Panc1 (cell line): ENCODE measurements around the gene PGA5.
A peak's percentile ranks its signal among the peaks of the same experiment; 100 is the strongest.

ENCODE experiments used
- SIN3A ChIP-seq: IDR thresholded peaks from 2 replicates; pipeline ENCODE4 v1.6.1; 2012; ENCODE audit warnings: low read depth, mild to moderate bottlenecking, low read length, moderate library complexity, borderline replicate concordance; ENCODE audit not compliant: insufficient read depth
- TF ChIP-seq, protein P1 (sequence below): fragments of 450-650 bp; IDR thresholded peaks from 2 replicates; pipeline ENCODE4 v1.5.1; 2017; ENCODE audit warnings: mild to moderate bottlenecking

DNA sequence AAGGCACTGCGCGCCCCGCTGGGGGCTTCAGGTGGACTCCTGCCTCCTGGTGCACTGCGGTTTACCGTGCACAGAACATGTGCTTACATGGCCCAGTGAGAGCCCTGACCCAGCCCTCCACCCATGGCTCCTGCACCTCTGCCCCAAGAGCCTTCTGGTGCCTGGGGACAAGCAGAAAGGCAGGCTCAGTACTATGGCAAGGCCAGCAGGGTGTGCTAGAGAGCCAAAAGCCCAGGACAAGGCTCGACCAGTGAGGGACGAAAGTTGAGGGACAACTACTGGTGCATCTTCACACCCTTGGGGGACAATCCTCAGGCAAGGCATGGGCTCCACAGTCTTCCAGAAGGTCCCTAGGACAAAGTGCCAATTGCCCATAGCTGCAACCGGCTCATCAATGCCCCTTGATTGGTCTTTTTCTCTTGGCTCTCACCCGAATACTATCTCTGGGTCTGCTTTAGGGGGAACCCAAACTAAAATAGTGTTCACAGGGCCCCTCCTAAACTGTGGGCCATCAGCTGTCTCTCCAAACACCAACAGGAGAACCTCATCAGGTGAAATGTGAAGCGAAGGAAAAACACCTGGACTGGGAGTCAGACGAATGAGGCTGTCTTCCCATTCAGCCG is 13.5 kb downstream of the PGA5 start:
- TF ChIP-seq, protein P1, sequence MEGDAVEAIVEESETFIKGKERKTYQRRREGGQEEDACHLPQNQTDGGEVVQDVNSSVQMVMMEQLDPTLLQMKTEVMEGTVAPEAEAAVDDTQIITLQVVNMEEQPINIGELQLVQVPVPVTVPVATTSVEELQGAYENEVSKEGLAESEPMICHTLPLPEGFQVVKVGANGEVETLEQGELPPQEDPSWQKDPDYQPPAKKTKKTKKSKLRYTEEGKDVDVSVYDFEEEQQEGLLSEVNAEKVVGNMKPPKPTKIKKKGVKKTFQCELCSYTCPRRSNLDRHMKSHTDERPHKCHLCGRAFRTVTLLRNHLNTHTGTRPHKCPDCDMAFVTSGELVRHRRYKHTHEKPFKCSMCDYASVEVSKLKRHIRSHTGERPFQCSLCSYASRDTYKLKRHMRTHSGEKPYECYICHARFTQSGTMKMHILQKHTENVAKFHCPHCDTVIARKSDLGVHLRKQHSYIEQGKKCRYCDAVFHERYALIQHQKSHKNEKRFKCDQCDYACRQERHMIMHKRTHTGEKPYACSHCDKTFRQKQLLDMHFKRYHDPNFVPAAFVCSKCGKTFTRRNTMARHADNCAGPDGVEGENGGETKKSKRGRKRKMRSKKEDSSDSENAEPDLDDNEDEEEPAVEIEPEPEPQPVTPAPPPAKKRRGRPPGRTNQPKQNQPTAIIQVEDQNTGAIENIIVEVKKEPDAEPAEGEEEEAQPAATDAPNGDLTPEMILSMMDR, result peak; percentile 94
- TF ChIP-seq SIN3A, result no peak
